HG03159 (cell line): ENCODE data around the gene C2orf49.

Source experiments
- ATAC-seq: cut with Tn5 transposase; IDR thresholded peaks from one replicate; pipeline ENCODE4 v1.9.1; 2021; ENCODE audit warnings: mild to moderate bottlenecking, moderate library complexity; ENCODE audit not compliant: unreplicated experiment

C2orf49 gene

DNA sequence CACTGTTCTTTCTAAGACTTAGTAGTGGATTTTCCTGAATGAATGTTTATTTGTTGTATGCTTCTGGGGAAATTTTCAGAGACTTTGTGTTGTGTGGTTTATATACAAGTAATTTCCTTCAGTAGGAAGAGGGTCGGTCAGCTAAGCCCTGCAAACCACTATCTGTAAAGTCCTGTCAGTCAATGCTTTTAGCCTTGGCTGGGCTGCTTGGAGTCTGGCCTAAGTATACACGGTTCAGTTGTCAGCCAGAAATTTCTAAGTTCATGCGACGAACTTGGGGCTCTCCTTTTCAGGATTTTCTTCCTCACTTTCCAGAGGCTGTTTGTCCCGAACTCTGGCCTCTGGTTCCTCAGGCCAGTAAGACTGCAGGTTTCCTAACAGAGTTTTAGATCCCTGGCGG, 21.3 kb downstream of the C2orf49 start:
- no peak for ATAC-seq

DNA sequence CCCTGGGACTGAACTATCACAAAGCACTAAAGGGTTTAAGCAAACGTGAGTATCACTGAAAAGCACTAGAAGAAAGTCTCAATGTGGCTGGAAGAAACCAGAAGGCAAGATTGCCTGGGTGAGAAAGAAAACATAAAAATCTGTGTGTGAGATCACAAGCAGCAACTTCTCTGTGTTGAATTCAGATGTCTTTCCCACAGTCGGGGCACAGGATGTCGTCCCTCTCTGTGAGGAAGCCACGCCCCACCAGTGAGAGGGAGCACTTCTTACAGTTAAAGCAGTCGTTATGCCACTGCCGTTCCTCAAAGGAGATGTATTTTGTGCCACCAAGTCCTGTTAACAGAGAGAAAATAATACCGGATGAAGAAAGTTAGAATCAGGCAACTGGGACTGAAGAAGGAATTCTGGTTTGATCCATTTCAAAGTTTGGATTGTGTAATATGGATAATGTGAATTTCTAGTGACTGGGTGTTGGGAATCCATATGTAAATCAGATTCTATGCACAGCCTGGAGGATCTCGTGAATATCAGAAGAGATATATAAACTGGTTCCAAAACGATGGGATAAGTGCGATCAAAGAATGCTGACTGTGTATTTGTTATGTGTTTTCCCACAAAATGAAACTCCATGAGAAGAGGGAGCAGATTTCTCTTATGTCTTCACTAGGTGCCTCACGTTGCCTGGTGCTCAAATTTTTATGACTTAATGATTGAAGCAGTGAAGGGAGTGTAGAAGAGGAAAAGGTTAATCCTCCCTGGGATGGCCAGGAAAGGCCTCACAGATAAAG, 24.0 kb downstream of the C2orf49 start:
- no peak for ATAC-seq

- no peak for ATAC-seq
Observed at GRCh38 chr2:105362862-105363591, 25.7 kb downstream of the C2orf49 start.

GRCh38 chr2:105364436-105365139, 27.2 kb downstream of the C2orf49 start:
- no peak for ATAC-seq

DNA sequence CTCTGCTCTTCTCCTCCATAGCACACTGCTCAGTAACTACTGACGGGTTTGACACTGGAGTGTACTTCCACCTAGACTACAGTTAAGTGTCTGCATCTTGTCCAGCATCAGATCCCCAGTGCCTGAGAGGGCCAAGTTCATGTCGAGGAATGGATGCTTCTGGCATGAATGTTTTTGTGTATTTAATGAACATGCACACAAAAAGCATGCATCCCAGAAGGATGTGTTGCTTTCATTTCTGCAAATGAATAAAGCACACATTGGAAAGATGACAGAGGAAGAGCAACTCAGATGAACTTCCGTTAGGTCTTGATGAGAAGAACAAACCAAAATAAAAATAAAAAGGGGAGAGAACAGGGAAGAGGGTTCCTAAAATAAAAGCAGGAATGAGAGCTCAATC, 27.9 kb downstream of the C2orf49 start:
- no peak for ATAC-seq

GRCh38 chr2:105368759-105369408, 31.5 kb downstream of the C2orf49 start:
- no peak for ATAC-seq

DNA sequence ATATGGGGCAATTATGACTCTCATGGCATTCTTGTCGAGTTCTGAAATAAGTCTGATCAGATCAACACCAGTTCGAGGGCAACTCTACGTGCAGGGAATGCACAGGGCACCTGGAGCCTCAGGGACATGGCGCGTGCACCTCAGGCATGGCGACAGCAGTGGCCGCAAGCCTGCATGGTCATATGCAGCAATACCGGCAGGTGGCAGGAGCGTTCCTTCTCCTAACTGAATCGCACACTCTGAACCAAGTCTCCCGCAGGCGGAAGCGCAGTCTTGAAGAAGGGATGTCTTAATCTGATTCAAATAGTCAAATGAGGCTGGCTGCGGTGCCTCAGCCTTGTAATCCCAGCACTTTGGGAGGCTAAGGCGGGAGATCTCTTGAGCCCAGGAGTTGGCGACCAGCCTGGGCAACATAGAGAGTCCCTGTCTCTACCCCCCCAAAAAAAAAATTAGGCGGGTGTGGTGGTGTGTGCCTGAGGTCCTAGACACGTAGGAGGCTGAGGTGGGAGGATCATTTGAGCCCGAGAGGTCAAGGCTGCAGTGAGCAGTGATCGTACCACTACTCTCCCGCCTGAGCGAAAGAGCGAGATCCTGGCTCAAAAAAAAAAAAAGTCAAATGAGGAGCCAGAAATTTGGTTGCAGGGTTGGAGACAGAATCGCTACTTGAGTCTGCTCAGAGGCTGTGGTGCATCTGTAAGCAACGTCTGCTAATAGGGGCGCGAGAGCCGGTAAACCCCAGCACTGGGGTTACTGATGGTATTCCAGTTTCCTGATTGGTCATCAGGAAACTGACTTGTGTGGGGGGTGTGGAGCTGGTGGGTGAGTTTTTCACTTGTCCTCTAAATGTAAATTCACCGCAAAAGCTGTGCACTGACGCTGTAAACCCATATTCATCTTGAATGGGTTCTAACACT, 32.7 kb downstream of the C2orf49 start:
- ATAC-seq: peak; percentile 96

GRCh38 chr2:105371156-105371555, 33.8 kb downstream of the C2orf49 start:
- ATAC-seq: no peak

DNA sequence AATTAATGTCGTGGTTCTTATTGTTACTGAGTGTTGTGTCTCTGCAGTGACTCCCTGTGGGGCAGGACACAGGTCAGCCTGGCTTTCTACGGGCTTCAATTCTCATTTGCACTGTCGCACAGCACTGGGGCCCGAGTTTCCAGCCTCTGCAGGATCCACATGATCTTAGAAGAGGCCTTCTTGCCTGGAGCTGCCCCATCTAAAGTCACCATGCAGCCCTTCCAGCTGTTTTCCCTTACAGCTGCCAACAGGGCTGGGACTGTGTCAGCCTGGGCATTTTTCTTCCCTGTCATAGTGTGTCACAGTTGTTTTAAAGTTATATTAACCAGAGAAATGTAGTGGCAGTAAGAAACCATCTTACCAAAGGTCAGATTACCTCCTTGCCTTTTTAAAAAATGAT, 34.5 kb downstream of the C2orf49 start:
- no peak for ATAC-seq

DNA sequence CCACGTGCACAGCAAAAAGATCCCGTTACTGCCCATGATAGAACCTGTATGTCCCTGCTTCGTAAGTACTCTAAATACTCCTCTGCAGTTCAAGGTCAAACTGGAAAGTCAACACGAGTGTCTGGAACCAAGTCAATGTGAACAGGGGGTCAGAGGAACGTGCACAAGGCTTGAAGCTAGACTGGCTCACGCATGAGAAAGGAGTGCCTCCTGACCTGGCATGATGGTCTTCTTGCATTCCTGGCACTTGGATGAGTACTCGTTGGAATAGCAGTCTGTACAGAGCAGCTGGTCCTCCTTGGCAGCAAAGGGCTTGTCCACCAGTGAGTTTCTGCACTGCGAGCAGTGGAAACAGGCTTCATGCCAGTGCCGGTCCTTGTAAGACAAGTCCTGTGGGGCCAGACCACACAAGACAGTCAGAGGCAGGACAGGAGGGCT, 36.0 kb downstream of the C2orf49 start:
- ATAC-seq: no peak

- peak; percentile 69 for ATAC-seq
Observed at GRCh38 chr2:105373895-105374401, 36.6 kb downstream of the C2orf49 start.

DNA sequence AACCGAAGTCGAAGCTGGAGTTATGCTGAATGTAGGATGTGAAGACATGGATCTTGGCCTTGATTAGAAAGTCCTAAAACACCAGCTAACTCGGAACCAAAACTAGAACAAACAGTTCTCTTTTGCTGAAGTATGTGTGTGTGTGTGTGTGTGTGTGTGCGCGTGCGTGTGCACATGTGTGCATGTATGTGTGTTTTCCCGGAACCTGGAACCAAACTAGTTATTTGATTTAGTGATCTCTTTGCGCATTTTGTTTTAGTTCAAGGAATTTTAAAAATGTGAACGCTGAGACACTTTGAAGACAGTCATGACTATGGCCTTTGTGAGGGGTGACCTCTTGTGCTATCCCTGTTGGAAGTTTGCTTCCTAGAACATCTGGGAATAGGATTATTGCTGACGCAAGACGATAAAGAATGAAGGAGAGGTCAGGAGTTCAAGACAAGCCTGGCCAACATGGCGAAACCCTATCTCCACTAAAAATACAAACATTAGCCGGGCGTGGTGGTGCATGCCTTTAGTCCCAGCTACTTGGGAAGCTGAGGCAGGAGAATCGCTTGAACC, 37.7 kb downstream of the C2orf49 start:
- no peak for ATAC-seq

DNA sequence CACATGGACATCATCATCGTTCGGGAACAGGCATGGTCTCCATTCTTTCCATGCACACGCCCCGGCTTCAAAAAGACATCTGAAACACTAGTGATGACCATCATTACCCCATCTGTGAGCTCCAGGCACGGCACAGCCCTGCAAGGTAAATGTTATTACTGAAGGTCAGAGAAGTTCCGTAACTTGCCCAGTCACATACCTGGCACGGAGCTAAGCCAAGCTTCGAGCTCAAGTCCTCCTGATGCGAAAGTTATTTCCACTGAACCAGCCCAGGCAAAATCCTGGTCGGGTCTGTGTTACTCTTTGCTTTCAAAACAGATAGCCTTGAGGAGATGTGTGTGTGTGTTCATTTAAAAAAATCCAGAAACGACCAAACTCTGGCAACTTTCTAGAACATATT, 38.7 kb downstream of the C2orf49 start:
- no peak for ATAC-seq

DNA sequence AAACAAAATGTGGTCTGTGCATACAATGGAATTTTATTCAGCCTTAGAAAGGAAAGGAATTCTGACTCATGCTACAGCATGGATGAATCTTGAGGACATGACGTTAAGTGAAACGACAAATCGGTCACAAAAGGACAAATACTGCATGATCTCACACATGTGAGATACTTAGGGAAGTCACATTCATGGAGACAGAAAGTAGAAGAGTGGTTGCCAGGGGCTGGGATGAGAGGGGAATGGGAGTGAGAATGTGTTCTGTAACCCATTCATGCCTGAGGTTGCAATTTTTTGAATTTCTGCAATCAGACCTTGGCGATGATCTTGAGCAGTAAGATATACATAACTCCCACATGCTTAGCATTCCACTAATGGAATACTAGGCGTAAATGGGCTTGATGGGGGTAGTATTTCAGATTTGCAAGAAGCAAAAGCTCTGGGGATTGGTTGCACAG, 39.5 kb downstream of the C2orf49 start:
- ATAC-seq: no peak

DNA sequence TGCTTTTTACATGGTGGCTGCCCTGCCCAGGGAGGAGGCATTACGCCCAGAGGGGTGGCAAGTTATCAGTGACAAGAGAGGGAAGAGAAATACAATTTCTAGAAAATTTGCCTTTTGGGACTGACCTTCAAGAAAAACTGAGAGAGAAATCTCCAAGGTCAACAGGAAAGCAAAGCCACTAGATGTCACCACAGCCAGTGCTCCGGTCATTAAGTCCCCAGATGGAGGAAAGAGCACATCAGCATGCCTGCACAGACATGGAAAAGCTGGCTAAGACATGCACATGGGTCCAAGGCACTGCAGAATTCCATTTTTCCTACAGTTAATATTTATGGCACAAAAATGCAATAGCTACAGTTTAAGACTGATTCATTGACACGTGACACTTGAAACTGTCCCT, 40.5 kb downstream of the C2orf49 start:
- no peak for ATAC-seq

DNA sequence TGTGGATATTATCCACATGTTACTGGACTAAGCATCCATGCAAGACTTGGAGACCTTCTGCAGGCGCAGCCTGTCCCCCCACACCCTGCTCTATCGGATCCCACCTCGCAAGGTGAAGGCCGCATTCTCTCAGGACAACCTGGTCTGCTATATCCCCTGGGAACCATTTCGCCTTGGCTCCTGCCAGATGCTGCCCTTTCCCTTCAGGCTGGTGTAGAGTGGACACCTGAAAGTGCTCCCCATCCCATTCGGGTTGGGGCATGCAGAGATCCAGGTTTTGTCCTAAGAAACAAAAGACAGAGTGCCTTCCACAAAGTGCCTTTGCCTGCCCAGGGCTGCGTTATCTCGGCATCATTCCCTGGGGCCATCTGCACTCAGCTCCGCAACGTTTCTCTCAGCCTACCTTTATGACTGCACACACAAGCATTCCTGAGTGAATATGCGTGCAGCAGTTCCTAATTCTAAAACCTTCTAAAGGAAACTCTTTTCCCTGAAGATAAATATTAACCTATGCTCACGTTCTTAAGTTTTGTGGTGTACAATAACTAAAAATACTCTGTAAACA, 41.0 kb downstream of the C2orf49 start:
- ATAC-seq: no peak

DNA sequence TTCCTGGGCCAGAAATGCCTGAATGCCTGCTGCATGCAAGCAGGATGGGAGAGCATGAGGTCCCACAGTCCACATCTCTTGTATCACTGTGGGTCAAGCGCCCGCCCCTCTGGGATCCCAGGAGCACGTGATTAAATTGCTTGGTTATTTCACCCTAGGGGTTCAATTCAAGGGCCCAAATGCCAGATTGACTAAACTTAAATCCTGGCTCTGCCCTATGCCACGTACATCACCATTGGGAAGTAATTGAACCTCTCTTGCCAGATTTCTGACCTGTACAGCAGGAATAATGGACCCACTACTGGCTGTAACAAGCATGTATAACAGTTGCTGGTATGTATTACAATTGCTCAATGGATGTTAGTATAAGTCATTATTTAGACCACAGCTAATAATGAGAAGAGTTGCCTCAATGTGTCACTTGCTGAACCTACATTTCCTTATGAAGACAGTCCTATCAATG, 41.6 kb downstream of the C2orf49 start:
- no peak for ATAC-seq

- no peak for ATAC-seq
Observed at GRCh38 chr2:105379741-105380186, 42.4 kb downstream of the C2orf49 start.
